PC-3 (cell line): ENCODE data around the gene RSRP1. TPM values are rescaled to one million over a fixed set of nuclear protein-coding genes. Genes with fewer than 3 reads are reported as not detected.

ENCODE experiments used
- ATAC-seq: fragments of 200-7000 bp; cut with Tn5 transposase; 2 replicates; pipeline ENCODE4 v1.9.1; 2020; ENCODE audit warnings: mild to moderate bottlenecking, moderate library complexity
- BruUV-seq: library from RNA; stranded (reverse); fragments of 400-500 nt; replicated peaks from 2 replicates; lab custom pipeline; 2021; lab: Mats Ljungman, UMichigan
- CTCF ChIA-PET: fragments of 300-600 bp; sonication (Branson Sonifier 250); formaldehyde crosslinking; loops from one replicate; lab custom pipeline; 2022; ENCODE audit warnings: antibody characterized with exemption; lab: Charles Lee
- POLR2A ChIA-PET: fragments of 300-600 bp; sonication (Branson Sonifier 250); formaldehyde crosslinking; loops from one replicate; lab custom pipeline; 2022; ENCODE audit warnings: antibody characterized with exemption; ENCODE audit not compliant: unreplicated experiment; lab: Charles Lee
- DNase-seq: peaks from one replicate; pipeline ENCODE4 v3.0.0-alpha.2; 2015
- H2AFZ ChIP-seq: fragments of 300-600 bp; sonication (generic); 2 replicates; pipeline ENCODE4 v1.6.0; 2016; ENCODE audit warnings: antibody characterized with exemption, low read length
- H3F3A ChIP-seq: fragments of 300-600 bp; sonication (generic); one replicate; pipeline ENCODE4 v1.6.0; 2017; ENCODE audit warnings: antibody characterized with exemption, low read length, control low read depth, mild to moderate bottlenecking; ENCODE audit not compliant: unreplicated experiment
- H3K27ac ChIP-seq: fragments of 300-600 bp; sonication (generic); 2 replicates; pipeline ENCODE4 v1.5.1; 2016; ENCODE audit warnings: mild to moderate bottlenecking, low read length
- H3K27me3 ChIP-seq: fragments of 300-600 bp; sonication (generic); 2 replicates; pipeline ENCODE4 v1.6.1; 2016; ENCODE audit warnings: low read length, mixed read lengths
- H3K36me3 ChIP-seq: fragments of 300-600 bp; sonication (generic); 2 replicates; pipeline ENCODE4 v1.6.1; 2016; ENCODE audit warnings: low read depth, mixed run types, low read length, mixed read lengths
- H3K4me1 ChIP-seq: fragments of 300-600 bp; sonication (generic); 2 replicates; pipeline ENCODE4 v1.5.1; 2016; ENCODE audit warnings: low read length; ENCODE audit not compliant: insufficient read depth
- H3K4me2 ChIP-seq: fragments of 300-600 bp; sonication (generic); 2 replicates; pipeline ENCODE4 v1.6.0; 2016; ENCODE audit warnings: low read length
- H3K4me3 ChIP-seq: fragments of 300-600 bp; sonication (generic); 2 replicates; pipeline ENCODE4 v1.5.1; 2016; ENCODE audit warnings: mild to moderate bottlenecking, low read length, mixed read lengths
- H3K79me2 ChIP-seq: fragments of 300-600 bp; sonication (generic); 2 replicates; pipeline ENCODE4 v1.6.1; 2017; ENCODE audit warnings: low read length, mixed read lengths
- H3K9ac ChIP-seq: fragments of 300-600 bp; sonication (generic); 2 replicates; pipeline ENCODE4 v1.6.0; 2016; ENCODE audit warnings: mild to moderate bottlenecking, low read length
- H3K9me2 ChIP-seq: fragments of 300-600 bp; sonication (generic); replicated peaks from 2 replicates; pipeline ENCODE4 v1.6.1; 2016; ENCODE audit warnings: mixed run types, low read length, mixed read lengths
- H3K9me3 ChIP-seq: fragments of 300-600 bp; sonication (generic); 2 replicates; pipeline ENCODE4 v1.6.1; 2016; ENCODE audit warnings: low read length, mixed read lengths
- H4K20me1 ChIP-seq: fragments of 300-600 bp; sonication (generic); 2 replicates; pipeline ENCODE4 v1.6.1; 2016; ENCODE audit warnings: low read length, mixed read lengths
- EZH2 ChIP-seq: fragments of 300-600 bp; sonication (generic); IDR thresholded peaks from one replicate; pipeline ENCODE4 v1.6.1; 2017; ENCODE audit warnings: antibody characterized with exemption, mild to moderate bottlenecking, low read length; ENCODE audit not compliant: unreplicated experiment
- EZH2phosphoT487 ChIP-seq: fragments of 300-600 bp; sonication (generic); IDR thresholded peaks from 2 replicates; pipeline ENCODE4 v1.6.1; 2018; ENCODE audit warnings: mild to moderate bottlenecking, antibody characterized with exemption, low read length, borderline replicate concordance
- intact Hi-C: fragments of 100-400 bp; cut with micrococcal nuclease; formaldehyde crosslinking; loops from 2 replicates; pipeline ENCODE4 v1.9.0; 2023
- total RNA-seq: library from RNA; depleted of rRNA; stranded (reverse); fragments of >200 nt; gene quantifications from 2 replicates; pipeline ENCODE4 v1.2.3, GENCODE V29; 2014
- TF ChIP-seq, protein P1 (sequence below): fragments of 300-600 bp; sonication (generic); conservative IDR thresholded peaks from 2 replicates; pipeline ENCODE4 v1.5.1; 2017; ENCODE audit warnings: antibody characterized with exemption, low read depth, mild to moderate bottlenecking, low read length

RSRP1 gene
- total RNA-seq, 1 experiment from 2014 or later: 49.4 TPM

DNA sequence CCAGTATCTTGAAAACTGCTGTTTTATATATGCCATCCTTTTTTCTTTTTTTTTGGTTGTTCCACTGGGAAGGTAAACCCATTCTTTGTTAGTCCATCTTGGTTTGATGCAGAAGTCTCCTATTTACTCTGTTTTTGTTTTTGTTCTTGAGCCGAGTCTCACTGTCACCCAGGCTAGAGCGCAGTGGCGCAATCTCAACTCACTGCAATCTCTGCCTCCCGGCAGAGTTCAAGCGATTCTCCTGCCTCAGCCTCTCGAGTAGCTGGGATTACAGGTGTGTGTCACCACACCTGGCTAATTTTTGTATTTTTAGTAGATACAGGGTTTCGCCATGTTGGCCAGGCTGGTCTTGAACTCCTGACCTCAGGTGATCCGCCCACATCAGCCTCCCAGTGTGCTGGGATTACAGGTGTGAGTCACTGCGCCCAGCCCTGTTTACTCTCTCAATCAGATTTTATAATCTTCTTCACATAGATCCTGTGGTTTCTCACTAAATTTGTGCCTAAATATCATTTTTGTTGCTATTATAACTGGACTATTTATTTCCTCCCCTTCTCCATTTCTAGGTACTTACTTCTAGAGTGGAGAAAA, 27.5 kb downstream of the RSRP1 start:
- no peak for TF ChIP-seq EZH2phosphoT487
- H3K4me3 ChIP-seq: no peak overlapping the region
- ATAC-seq (no peak), DNase-seq (no peak)
- peaks cover 21% of the 10 kb centered on the region; the same call in 1 of the 2 replicates for H3K36me3 ChIP-seq
- no peak overlapping the region for H3K9ac ChIP-seq
- ChIA-PET CTCF (no interaction called here), POLR2A (no interaction called here)
- no peaks in the 10 kb centered on the region for H4K20me1 ChIP-seq
- no peak overlapping the region for H3K27ac ChIP-seq
- no peaks in the 10 kb centered on the region for H3K79me2 ChIP-seq
- H3K4me1 ChIP-seq: no peaks in the 10 kb centered on the region
- no peaks in the 10 kb centered on the region for H3K9me2 ChIP-seq
- no peaks in the 10 kb centered on the region for H3F3A ChIP-seq
- intact Hi-C loops: no loop called here
- no peaks in the 10 kb centered on the region for H3K27me3 ChIP-seq
- no peaks in the 10 kb centered on the region for H3K9me3 ChIP-seq
- H3K4me2 ChIP-seq: no peak overlapping the region
- no peak overlapping the region for H2AFZ ChIP-seq
- no TSS peak for BruUV-seq

DNA sequence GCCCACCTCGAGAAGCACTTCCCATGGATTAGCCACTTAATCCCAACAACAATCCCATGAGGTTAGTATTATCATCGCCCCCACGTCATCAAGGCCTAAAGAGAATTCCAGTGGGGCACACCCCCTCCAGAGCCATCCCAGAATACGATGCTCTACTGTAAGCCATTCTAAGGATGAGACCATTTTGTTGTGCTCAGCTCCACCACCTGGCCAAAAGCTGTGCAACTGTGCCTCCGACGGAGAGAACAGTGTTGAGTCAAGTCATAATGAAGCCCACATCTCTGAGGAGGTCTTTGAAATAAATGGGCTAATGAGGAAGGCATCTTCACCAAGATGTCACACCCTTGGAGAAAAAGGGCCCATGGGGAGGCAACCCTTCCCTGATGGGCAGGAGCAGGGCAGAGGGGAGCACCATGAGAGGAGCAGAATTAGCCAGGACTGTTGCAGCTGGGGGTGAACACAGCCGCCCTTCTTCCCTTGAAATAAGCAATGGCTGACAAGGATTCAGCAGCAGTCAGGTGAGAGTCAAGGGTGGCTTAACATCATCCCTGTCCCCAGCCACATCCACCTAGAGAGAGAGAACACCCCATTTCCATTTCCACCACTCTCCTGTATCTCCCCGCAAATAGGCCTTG, 29.5 kb downstream of the RSRP1 start:
- Histone ChIP-seq H2AFZ (no peak overlapping the region), H3K4me1 (no peaks in the 10 kb centered on the region), H3K27me3 (no peaks in the 10 kb centered on the region), H3K36me3 (peaks cover 10% of the 10 kb centered on the region; the same call in 1 of the 2 replicates), H3K9me3 (no peaks in the 10 kb centered on the region), H4K20me1 (no peaks in the 10 kb centered on the region), H3K9ac (no peak overlapping the region), H3K27ac (no peak overlapping the region), H3K9me2 (no peaks in the 10 kb centered on the region), H3K79me2 (no peaks in the 10 kb centered on the region), H3F3A (no peaks in the 10 kb centered on the region), H3K4me2 (no peak overlapping the region), H3K4me3 (no peak overlapping the region)
- ChIA-PET CTCF (no interaction called here), POLR2A (no interaction called here)
- DNase-seq: no peak
- TF ChIP-seq, protein P1, sequence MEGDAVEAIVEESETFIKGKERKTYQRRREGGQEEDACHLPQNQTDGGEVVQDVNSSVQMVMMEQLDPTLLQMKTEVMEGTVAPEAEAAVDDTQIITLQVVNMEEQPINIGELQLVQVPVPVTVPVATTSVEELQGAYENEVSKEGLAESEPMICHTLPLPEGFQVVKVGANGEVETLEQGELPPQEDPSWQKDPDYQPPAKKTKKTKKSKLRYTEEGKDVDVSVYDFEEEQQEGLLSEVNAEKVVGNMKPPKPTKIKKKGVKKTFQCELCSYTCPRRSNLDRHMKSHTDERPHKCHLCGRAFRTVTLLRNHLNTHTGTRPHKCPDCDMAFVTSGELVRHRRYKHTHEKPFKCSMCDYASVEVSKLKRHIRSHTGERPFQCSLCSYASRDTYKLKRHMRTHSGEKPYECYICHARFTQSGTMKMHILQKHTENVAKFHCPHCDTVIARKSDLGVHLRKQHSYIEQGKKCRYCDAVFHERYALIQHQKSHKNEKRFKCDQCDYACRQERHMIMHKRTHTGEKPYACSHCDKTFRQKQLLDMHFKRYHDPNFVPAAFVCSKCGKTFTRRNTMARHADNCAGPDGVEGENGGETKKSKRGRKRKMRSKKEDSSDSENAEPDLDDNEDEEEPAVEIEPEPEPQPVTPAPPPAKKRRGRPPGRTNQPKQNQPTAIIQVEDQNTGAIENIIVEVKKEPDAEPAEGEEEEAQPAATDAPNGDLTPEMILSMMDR: no peak
- TF ChIP-seq EZH2: no peak
- TF ChIP-seq EZH2phosphoT487: no peak
- no TSS peak for BruUV-seq
- ATAC-seq: no peak
- intact Hi-C loops: no loop called here

DNA sequence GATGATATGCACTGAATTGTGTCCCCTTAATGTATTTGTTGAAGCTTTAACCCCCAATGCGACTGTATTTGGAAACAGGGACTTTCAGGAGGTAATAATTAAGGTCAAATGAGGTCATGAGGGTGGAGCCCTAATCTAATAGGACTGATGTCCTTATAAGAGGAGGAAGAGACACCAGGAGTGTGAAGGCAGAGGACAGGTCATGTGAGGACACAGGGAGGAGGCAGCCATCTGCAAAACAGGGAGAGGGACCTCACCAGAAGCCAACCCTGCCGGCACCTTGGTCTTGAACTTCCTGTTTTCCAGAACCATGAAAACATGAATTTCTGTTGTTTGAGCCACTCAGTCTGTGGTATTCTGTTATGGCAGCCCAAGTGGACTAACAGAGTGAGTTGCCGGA, 30.2 kb downstream of the RSRP1 start:
- ATAC-seq: no peak
- no TSS peak for BruUV-seq
- H3K9me3 ChIP-seq: no peaks in the 10 kb centered on the region
- H3K4me3 ChIP-seq: no peak overlapping the region
- no peaks in the 10 kb centered on the region for H4K20me1 ChIP-seq
- H3K9me2 ChIP-seq: no peaks in the 10 kb centered on the region
- ChIA-PET POLR2A (no interaction called here), CTCF (no interaction called here)
- TF ChIP-seq EZH2phosphoT487 (no peak), EZH2 (no peak)
- TF ChIP-seq, protein P1: no peak
- H3K4me2 ChIP-seq: no peak overlapping the region
- no peaks in the 10 kb centered on the region for H3K27me3 ChIP-seq
- no peaks in the 10 kb centered on the region for H3K79me2 ChIP-seq
- no peak overlapping the region for H3K27ac ChIP-seq
- H2AFZ ChIP-seq: no peak overlapping the region
- no peak for DNase-seq
- no peak overlapping the region for H3K9ac ChIP-seq
- no peaks in the 10 kb centered on the region for H3F3A ChIP-seq
- intact Hi-C loops: no loop called here
- no peaks in the 10 kb centered on the region for H3K4me1 ChIP-seq
- peaks cover 8% of the 10 kb centered on the region; the same call in 1 of the 2 replicates for H3K36me3 ChIP-seq
